H1 (cell line): ENCODE measurements around the gene UBXN11. TPM values are rescaled to one million over a fixed set of nuclear protein-coding genes. Genes with fewer than 3 reads are reported as not detected.

ENCODE experiments used
- ASH2L ChIP-seq: fragments of 200-600, 300-600 bp; sonication (generic); IDR thresholded peaks from one replicate; pipeline ENCODE4 v1.7.1; 2017; ENCODE audit warnings: low read length
- ATF2 ChIP-seq: IDR thresholded peaks from 2 replicates; pipeline ENCODE4 v1.6.1; 2012; ENCODE audit warnings: low read length, inconsistent platforms
- BCL11A ChIP-seq, 2 experiments: IDR thresholded peaks; one replicate each; pipeline ENCODE4 v1.6.1; 2011; ENCODE audit warnings: low read depth in 2 of 2, low read length in 2 of 2, mild to moderate bottlenecking in 2 of 2
- CBX5 ChIP-seq: fragments of 300-800, 300-1000 bp; sonication (generic); IDR thresholded peaks from 2 replicates; pipeline ENCODE4 v1.7.1; 2016; ENCODE audit warnings: antibody characterized with exemption, low read length, low read depth
- CREB1 ChIP-seq: IDR thresholded peaks from 2 replicates; pipeline ENCODE4 v1.6.1; 2012; ENCODE audit warnings: inconsistent platforms
- CTCF ChIP-seq, 3 experiments: IDR thresholded peaks; 1 replicate in 2 of 3; 2 replicates in 1 of 3; pipeline versions ENCODE4 v1.5.1 to v1.6.1; 2011; ENCODE audit warnings: low read length in 3 of 3, mild to moderate bottlenecking in 3 of 3, inconsistent platforms in 2 of 3, low read depth in 1 of 3, moderate library complexity in 1 of 3; ENCODE audit not compliant: insufficient read depth in 1 of 3; ENCODE audit errors: control extremely low read depth in 1 of 3
- EZH2 ChIP-seq: fragments of 200-600 bp; sonication (generic); IDR thresholded peaks from 2 replicates; pipeline ENCODE4 v1.7.1; 2012; ENCODE audit warnings: low read depth, mild to moderate bottlenecking, moderate library complexity, low read length, inconsistent platforms; ENCODE audit not compliant: severe bottlenecking
- HDAC2 ChIP-seq, 2 experiments: fragments of 300-600 bp in 1 of 2; sonication (generic) in 1 of 2; IDR thresholded peaks; 2 replicates each; pipeline ENCODE4 v1.6.1; 2011 to 2012; ENCODE audit warnings: low read depth in 2 of 2, low read length in 2 of 2, mild to moderate bottlenecking in 2 of 2, moderate library complexity in 2 of 2, borderline replicate concordance in 1 of 2, inconsistent platforms in 1 of 2
- KDM1A ChIP-seq: fragments of 200-600, 300-600 bp; sonication (generic); IDR thresholded peaks from 2 replicates; pipeline ENCODE4 v1.7.1; 2016; ENCODE audit warnings: mild to moderate bottlenecking, low read length, borderline replicate concordance
- KDM4A ChIP-seq: IDR thresholded peaks from one replicate; pipeline ENCODE4 v1.7.1; 2012; ENCODE audit warnings: low read depth, mild to moderate bottlenecking, moderate library complexity, low read length, inconsistent platforms; ENCODE audit not compliant: severe bottlenecking
- MAX ChIP-seq: IDR thresholded peaks from 2 replicates; pipeline ENCODE4 v1.6.1; 2012; ENCODE audit warnings: inconsistent platforms
- NANOG ChIP-seq: IDR thresholded peaks from 2 replicates; pipeline ENCODE4 v1.6.1; 2011; ENCODE audit warnings: low read length, low read depth, mild to moderate bottlenecking, inconsistent platforms; ENCODE audit not compliant: insufficient read depth, poor library complexity, severe bottlenecking
- POU5F1 ChIP-seq: IDR thresholded peaks from 2 replicates; pipeline ENCODE4 v1.6.1; 2011; ENCODE audit warnings: low read depth, mild to moderate bottlenecking, low read length, moderate library complexity
- RAD21 ChIP-seq, 2 experiments: IDR thresholded peaks in 1 of 2; conservative IDR thresholded peaks in 1 of 2; 2 replicates each; pipeline ENCODE4 v1.6.1; 2011; ENCODE audit warnings: low read depth in 2 of 2, low read length in 2 of 2, improper control_type of control experiment in 1 of 2, inconsistent platforms in 1 of 2, mild to moderate bottlenecking in 1 of 2, moderate library complexity in 1 of 2
- SAP30 ChIP-seq: fragments of 300-600 bp; sonication (generic); IDR thresholded peaks from 2 replicates; pipeline ENCODE4 v1.7.1; 2012; ENCODE audit warnings: low read length, moderate library complexity, mild to moderate bottlenecking, inconsistent platforms; ENCODE audit not compliant: insufficient read depth, insufficient replicate concordance
- SP1 ChIP-seq: IDR thresholded peaks from 2 replicates; pipeline ENCODE4 v1.6.1; 2011; ENCODE audit warnings: low read depth, low read length
- TCF12 ChIP-seq: IDR thresholded peaks from 2 replicates; pipeline ENCODE4 v1.6.1; 2011; ENCODE audit warnings: low read depth, mild to moderate bottlenecking, low read length
- YY1 ChIP-seq: IDR thresholded peaks from 2 replicates; pipeline ENCODE4 v1.6.1; 2011; ENCODE audit warnings: low read depth, mild to moderate bottlenecking, low read length
- polyA plus RNA-seq, 7 experiments: library from polyadenylated mRNA; depleted of rRNA in 3 of 7; stranded (reverse) in 5 of 7; unstranded in 2 of 7; fragments of >200 nt in 5 of 7; fragments of 200-250 nt in 2 of 7; gene quantifications; 1 replicate in 5 of 7; 2 replicates in 1 of 7; 4 replicates in 1 of 7; pipeline versions ENCODE4 v1.2.1 to v1.2.3, GENCODE V29; 2011 to 2013; ENCODE audit warnings: missing spikeins in 2 of 7, mixed read lengths in 2 of 7
- total RNA-seq: library from RNA; stranded (reverse); fragmentation: NEBNext Ultra II Directional; extraction: Animal tissue kit (Norgen Biotek cat#: 25700); gene quantifications from 2 replicates; pipeline ENCODE4 v1.2.1, GENCODE V29; 2021

Gene UBXN11
- total and polyA plus RNA-seq, 2 of the 8 experiments (the other 6 are each of a cell fraction or from before 2014, with no cell fraction given), result 6.3 to 10.4 TPM

GRCh38 chr1:26306290-26307229, at the start of gene UBXN11 (continued):
- TF ChIP-seq CBX5 (no peak), CREB1 (peak; percentile 38; the same call in 1 of the 2 replicates), EZH2 (no peak), NANOG (no peak), ATF2 (no peak), RAD21 (IDR thresholded peaks at IDR 0.05 in 1 of 2, conservative IDR thresholded peaks at IDR 0.05 in 1 of 2; ENCODE audit: low read depth in 2 of 2, low read length in 2 of 2) (no peak), HDAC2 (IDR thresholded peaks at IDR 0.05; ENCODE audit: borderline replicate concordance in 1 of 2, low read depth in 2 of 2, low read length in 2 of 2) (peak; percentile 29 to 81; a peak in 1 of 4 replicates), ASH2L (no peak), SP1 (no peak), BCL11A (IDR thresholded peaks at IDR 0.05; ENCODE audit: low read depth in 2 of 2, low read length in 2 of 2) (no peak), YY1 (peak; percentile 95), POU5F1 (no peak), KDM1A (no peak), CTCF (IDR thresholded peaks at IDR 0.05; ENCODE audit: control extremely low read depth in 1 of 3, insufficient read depth in 1 of 3, low read depth in 1 of 3, low read length in 3 of 3) (no peak), TCF12 (no peak), MAX (0 out of 2 replicates have a peak, but pooled peaks have one; percentile 20), KDM4A (peak; percentile 92), SAP30 (peak; percentile 88)
